SK-N-SH treated with all-trans-retinoic acid at 6 μM for 48 hours (cell line): Measurements from ENCODE around the gene PLXNC1.

ENCODE experiments used
- ATAC-seq: fragments of 200-7000 bp; cut with Tn5 transposase; 3 replicates; pipeline ENCODE4 v1.9.1; 2020; ENCODE audit warnings: mild to moderate bottlenecking, moderate library complexity
- ARNTL ChIP-seq: fragments of 450-650 bp; formaldehyde crosslinking; IDR thresholded peaks from 2 replicates; pipeline ENCODE4 v1.5.0; 2020; ENCODE audit warnings: low read depth, mild to moderate bottlenecking, moderate library complexity, borderline replicate concordance
- BACH2 ChIP-seq: fragments of 250-450 bp; sonication (Bioruptor Pico); IDR thresholded peaks from 2 replicates; pipeline ENCODE4 v1.9.0; 2021; ENCODE audit warnings: mild to moderate bottlenecking, borderline replicate concordance
- CSDC2 ChIP-seq: fragments of 250-450 bp; sonication (Bioruptor Pico); IDR thresholded peaks from 2 replicates; pipeline ENCODE4 v1.5.0; 2020; ENCODE audit warnings: mild to moderate bottlenecking, moderate library complexity
- ESRRG ChIP-seq: fragments of 250-450 bp; sonication (Bioruptor Pico); IDR thresholded peaks from 2 replicates; pipeline ENCODE4 v1.6.1; 2021; ENCODE audit warnings: mild to moderate bottlenecking
- GLIS3 ChIP-seq: fragments of 250-450 bp; sonication (Bioruptor Pico); IDR thresholded peaks from 2 replicates; pipeline ENCODE4 v1.5.0; 2020; ENCODE audit warnings: mild to moderate bottlenecking, moderate library complexity
- ISL1 ChIP-seq: fragments of 250-450 bp; sonication (Bioruptor Pico); IDR thresholded peaks from 2 replicates; pipeline ENCODE4 v2.1.2; 2022; ENCODE audit warnings: mild to moderate bottlenecking, moderate library complexity
- OSR1 ChIP-seq: fragments of 250-450 bp; sonication (Bioruptor Pico); IDR thresholded peaks from 2 replicates; pipeline ENCODE4 v1.8.0; 2022; ENCODE audit warnings: moderate library complexity, mild to moderate bottlenecking, inconsistent platforms
- PPARA ChIP-seq: fragments of 250-450 bp; sonication (Bioruptor Pico); IDR thresholded peaks from 2 replicates; pipeline ENCODE4 v1.5.0; 2020; ENCODE audit warnings: mild to moderate bottlenecking, borderline replicate concordance
- RARB ChIP-seq: fragments of 250-450 bp; sonication (Bioruptor Pico); IDR thresholded peaks from 2 replicates; pipeline ENCODE4 v1.8.0; 2021; ENCODE audit warnings: mild to moderate bottlenecking, moderate library complexity
- SNAI2 ChIP-seq: fragments of 250-450 bp; sonication (Bioruptor Pico); IDR thresholded peaks from 2 replicates; pipeline ENCODE4 v1.5.0; 2020; ENCODE audit warnings: mild to moderate bottlenecking, moderate library complexity
- TCF4 ChIP-seq: fragments of 250-450 bp; sonication (Bioruptor Pico); IDR thresholded peaks from 2 replicates; pipeline ENCODE4 v1.8.0; 2021; ENCODE audit warnings: mild to moderate bottlenecking, moderate library complexity, borderline replicate concordance
- TOX ChIP-seq: fragments of 250-450 bp; sonication (Bioruptor Pico); IDR thresholded peaks from 2 replicates; pipeline ENCODE4 v1.8.0; 2021; ENCODE audit warnings: mild to moderate bottlenecking, moderate library complexity, borderline replicate concordance
- ZC3H10 ChIP-seq: fragments of 250-450 bp; sonication (Bioruptor Pico); IDR thresholded peaks from 2 replicates; pipeline ENCODE4 v1.5.1; 2021; ENCODE audit warnings: mild to moderate bottlenecking, moderate library complexity
- ZFP3 ChIP-seq: fragments of 250-450 bp; sonication (Bioruptor Pico); IDR thresholded peaks from 2 replicates; pipeline ENCODE4 v1.5.0; 2020; ENCODE audit warnings: mild to moderate bottlenecking, moderate library complexity
- ZFP30 ChIP-seq: fragments of 450-650 bp; formaldehyde crosslinking; IDR thresholded peaks from 2 replicates; pipeline ENCODE4 v1.5.0; 2022; ENCODE audit warnings: mild to moderate bottlenecking, moderate library complexity
- ZNF70 ChIP-seq: fragments of 450-650 bp; formaldehyde crosslinking; IDR thresholded peaks from 2 replicates; pipeline ENCODE4 v1.5.0; 2020; ENCODE audit warnings: mild to moderate bottlenecking, moderate library complexity
- ZNF8 ChIP-seq: fragments of 450-650 bp; formaldehyde crosslinking; IDR thresholded peaks from 2 replicates; pipeline ENCODE4 v1.5.0; 2020; ENCODE audit warnings: mild to moderate bottlenecking, moderate library complexity
- TF ChIP-seq, protein P1 (sequence below): fragments of 250-450 bp; sonication (Bioruptor Pico); IDR thresholded peaks from 2 replicates; pipeline ENCODE4 v1.5.1; 2020; ENCODE audit warnings: low read depth, mild to moderate bottlenecking, moderate library complexity
- TF ChIP-seq, protein P2 (sequence below): fragments of 250-450 bp; sonication (Bioruptor Pico); IDR thresholded peaks from 2 replicates; pipeline ENCODE4 v1.8.0; 2020; ENCODE audit warnings: mild to moderate bottlenecking, moderate library complexity, borderline replicate concordance
- TF ChIP-seq, protein P3 (sequence below): fragments of 250-450 bp; sonication (Bioruptor Pico); IDR thresholded peaks from 2 replicates; pipeline ENCODE4 v1.8.0; 2021; ENCODE audit warnings: low read depth, mild to moderate bottlenecking, moderate library complexity, borderline replicate concordance
- TF ChIP-seq, protein P4 (sequence below): fragments of 250-450 bp; sonication (Bioruptor Pico); IDR thresholded peaks from 2 replicates; pipeline ENCODE4 v1.5.0; 2020; ENCODE audit warnings: mild to moderate bottlenecking, moderate library complexity

PLXNC1 gene

DNA sequence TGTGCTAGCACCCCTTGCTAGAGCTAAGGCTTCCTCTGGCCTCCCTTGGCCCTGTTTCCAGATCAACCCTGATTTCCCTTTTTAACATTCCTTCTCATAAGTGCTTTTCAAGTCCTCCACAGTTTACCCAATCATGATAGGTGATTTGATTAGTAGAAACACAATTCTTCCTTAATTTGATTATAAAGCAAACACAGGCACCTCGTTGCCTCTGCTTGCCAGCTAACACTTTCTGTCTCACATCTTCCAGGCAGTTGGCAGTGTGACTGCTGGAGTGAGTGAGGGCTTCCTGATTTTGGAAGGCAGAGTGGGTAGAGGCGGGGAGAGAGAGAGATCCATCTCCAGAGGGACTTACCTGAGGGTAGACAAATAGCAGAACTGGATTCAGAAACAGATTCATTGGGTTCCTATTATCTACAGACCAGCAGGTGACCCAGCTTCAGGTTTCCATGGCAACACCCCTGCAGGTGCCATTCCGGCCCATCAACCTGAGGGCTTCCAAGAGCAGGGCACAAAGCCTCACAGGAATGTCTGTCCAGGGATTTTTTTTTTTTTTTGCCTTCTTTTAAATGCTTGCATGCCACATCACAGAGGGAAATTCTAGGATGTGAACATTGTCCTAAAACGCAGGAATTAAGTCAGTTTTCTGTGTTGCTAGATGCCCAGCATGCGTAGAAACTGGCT, 77.7 kb downstream of the PLXNC1 start:
- no peak for TF ChIP-seq CSDC2 (CRISPR knock-in tag)
- no peak for TF ChIP-seq ARNTL (CRISPR knock-in tag)
- TF ChIP-seq SNAI2 (CRISPR knock-in tag): no peak
- TF ChIP-seq, protein P1, sequence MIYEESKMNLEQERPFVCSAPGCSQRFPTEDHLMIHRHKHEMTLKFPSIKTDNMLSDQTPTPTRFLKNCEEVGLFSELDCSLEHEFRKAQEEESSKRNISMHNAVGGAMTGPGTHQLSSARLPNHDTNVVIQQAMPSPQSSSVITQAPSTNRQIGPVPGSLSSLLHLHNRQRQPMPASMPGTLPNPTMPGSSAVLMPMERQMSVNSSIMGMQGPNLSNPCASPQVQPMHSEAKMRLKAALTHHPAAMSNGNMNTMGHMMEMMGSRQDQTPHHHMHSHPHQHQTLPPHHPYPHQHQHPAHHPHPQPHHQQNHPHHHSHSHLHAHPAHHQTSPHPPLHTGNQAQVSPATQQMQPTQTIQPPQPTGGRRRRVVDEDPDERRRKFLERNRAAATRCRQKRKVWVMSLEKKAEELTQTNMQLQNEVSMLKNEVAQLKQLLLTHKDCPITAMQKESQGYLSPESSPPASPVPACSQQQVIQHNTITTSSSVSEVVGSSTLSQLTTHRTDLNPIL (CRISPR knock-in tag): no peak
- TF ChIP-seq ISL1 (CRISPR knock-in tag): no peak
- TF ChIP-seq RARB (CRISPR knock-in tag): no peak
- no peak for TF ChIP-seq ZFP30 (CRISPR knock-in tag)
- no peak for TF ChIP-seq TCF4
- TF ChIP-seq TOX: no peak
- TF ChIP-seq ZNF70 (CRISPR knock-in tag): no peak
- TF ChIP-seq OSR1 (CRISPR knock-in tag): no peak
- no peak for TF ChIP-seq ZFP3 (CRISPR knock-in tag)
- TF ChIP-seq, protein P2, sequence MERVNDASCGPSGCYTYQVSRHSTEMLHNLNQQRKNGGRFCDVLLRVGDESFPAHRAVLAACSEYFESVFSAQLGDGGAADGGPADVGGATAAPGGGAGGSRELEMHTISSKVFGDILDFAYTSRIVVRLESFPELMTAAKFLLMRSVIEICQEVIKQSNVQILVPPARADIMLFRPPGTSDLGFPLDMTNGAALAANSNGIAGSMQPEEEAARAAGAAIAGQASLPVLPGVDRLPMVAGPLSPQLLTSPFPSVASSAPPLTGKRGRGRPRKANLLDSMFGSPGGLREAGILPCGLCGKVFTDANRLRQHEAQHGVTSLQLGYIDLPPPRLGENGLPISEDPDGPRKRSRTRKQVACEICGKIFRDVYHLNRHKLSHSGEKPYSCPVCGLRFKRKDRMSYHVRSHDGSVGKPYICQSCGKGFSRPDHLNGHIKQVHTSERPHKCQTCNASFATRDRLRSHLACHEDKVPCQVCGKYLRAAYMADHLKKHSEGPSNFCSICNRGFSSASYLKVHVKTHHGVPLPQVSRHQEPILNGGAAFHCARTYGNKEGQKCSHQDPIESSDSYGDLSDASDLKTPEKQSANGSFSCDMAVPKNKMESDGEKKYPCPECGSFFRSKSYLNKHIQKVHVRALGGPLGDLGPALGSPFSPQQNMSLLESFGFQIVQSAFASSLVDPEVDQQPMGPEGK: no peak
- no peak for TF ChIP-seq GLIS3 (CRISPR knock-in tag)
- no peak for TF ChIP-seq ZNF8
- TF ChIP-seq, protein P3, sequence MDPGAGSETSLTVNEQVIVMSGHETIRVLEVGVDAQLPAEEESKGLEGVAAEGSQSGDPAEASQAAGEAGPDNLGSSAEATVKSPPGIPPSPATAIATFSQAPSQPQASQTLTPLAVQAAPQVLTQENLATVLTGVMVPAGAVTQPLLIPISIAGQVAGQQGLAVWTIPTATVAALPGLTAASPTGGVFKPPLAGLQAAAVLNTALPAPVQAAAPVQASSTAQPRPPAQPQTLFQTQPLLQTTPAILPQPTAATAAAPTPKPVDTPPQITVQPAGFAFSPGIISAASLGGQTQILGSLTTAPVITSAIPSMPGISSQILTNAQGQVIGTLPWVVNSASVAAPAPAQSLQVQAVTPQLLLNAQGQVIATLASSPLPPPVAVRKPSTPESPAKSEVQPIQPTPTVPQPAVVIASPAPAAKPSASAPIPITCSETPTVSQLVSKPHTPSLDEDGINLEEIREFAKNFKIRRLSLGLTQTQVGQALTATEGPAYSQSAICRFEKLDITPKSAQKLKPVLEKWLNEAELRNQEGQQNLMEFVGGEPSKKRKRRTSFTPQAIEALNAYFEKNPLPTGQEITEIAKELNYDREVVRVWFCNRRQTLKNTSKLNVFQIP (CRISPR knock-in tag): no peak
- TF ChIP-seq, all 23 proteins: peak for 0
- ATAC-seq: no peak

DNA sequence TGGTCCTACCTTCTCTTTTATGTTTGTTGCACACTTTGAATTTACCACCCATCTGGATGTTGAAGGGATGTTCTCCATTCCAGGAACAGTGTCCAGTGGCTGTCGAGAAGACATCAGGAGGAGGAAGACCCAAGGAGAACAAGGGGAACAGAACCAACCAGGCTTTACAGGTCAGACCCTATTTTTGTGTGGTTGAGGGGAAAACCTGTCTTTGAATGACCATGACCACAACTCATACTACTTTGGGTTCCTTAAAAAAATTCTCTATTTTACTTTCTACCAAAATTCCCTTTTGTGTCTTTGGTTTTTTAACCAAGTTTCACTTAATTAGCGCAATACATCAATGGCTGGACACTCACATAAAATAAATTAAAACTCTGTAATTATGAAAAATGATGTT, 78.7 kb downstream of the PLXNC1 start:
- ATAC-seq: no peak
- TF ChIP-seq ZNF70 (CRISPR knock-in tag) (no peak), ZFP30 (CRISPR knock-in tag) (no peak), PPARA (CRISPR knock-in tag) (no peak), ZC3H10 (CRISPR knock-in tag) (no peak), BACH2 (CRISPR knock-in tag) (no peak), ZFP3 (CRISPR knock-in tag) (no peak), ESRRG (no peak), ARNTL (CRISPR knock-in tag) (no peak), SNAI2 (CRISPR knock-in tag) (no peak)

DNA sequence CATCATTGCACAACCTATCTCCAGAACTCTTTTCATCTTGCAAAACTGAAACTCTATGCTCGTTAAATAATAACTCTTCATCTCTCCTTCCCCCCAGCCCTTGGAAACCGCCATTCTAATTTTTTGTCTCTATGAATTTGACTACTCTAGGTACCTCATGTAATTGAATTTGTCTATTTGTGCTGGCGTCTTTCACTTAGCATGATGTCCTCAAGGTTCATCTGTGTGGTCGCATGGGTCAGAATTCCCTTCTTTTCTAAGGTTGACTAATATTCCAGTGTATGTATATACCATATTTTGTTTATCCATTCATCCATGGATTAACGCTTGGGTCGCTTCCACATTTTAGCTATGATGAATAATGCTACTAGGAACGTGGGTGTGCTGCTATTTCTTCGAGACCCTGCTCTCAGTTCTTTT, 80.1 kb downstream of the PLXNC1 start:
- no peak for TF ChIP-seq GLIS3 (CRISPR knock-in tag)
- TF ChIP-seq ZNF8: no peak
- TF ChIP-seq RARB (CRISPR knock-in tag): no peak
- TF ChIP-seq, protein P1 (CRISPR knock-in tag): no peak
- TF ChIP-seq ZFP3 (CRISPR knock-in tag): no peak
- TF ChIP-seq BACH2 (CRISPR knock-in tag): no peak
- no peak for TF ChIP-seq ZC3H10 (CRISPR knock-in tag)
- TF ChIP-seq ARNTL (CRISPR knock-in tag): no peak
- no peak for TF ChIP-seq OSR1 (CRISPR knock-in tag)
- TF ChIP-seq, protein P4, sequence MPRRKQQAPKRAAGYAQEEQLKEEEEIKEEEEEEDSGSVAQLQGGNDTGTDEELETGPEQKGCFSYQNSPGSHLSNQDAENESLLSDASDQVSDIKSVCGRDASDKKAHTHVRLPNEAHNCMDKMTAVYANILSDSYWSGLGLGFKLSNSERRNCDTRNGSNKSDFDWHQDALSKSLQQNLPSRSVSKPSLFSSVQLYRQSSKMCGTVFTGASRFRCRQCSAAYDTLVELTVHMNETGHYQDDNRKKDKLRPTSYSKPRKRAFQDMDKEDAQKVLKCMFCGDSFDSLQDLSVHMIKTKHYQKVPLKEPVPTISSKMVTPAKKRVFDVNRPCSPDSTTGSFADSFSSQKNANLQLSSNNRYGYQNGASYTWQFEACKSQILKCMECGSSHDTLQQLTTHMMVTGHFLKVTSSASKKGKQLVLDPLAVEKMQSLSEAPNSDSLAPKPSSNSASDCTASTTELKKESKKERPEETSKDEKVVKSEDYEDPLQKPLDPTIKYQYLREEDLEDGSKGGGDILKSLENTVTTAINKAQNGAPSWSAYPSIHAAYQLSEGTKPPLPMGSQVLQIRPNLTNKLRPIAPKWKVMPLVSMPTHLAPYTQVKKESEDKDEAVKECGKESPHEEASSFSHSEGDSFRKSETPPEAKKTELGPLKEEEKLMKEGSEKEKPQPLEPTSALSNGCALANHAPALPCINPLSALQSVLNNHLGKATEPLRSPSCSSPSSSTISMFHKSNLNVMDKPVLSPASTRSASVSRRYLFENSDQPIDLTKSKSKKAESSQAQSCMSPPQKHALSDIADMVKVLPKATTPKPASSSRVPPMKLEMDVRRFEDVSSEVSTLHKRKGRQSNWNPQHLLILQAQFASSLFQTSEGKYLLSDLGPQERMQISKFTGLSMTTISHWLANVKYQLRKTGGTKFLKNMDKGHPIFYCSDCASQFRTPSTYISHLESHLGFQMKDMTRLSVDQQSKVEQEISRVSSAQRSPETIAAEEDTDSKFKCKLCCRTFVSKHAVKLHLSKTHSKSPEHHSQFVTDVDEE: no peak
- ATAC-seq: no peak
